ENCODE measurements around the gene CNBP.

GRCh38 chr3:129130291-129130813, 53.3 kb downstream of the CNBP start:
- TF ChIP-seq CTCF (IDR thresholded peaks at IDR 0.05) (no peak), POLR2A (IDR thresholded peaks at IDR 0.05) (no peak)

Data from Peyer's patch (tissue), 4 donors.